NB4 (cell line): ENCODE measurements around the gene CUEDC1.

Experiments
- DNase-seq: peaks from one replicate; pipeline ENCODE4 v3.0.0; 2010; ENCODE audit warnings: low read depth
- H3K4me3 ChIP-seq: one replicate; pipeline ENCODE4 v1.5.1; 2011; ENCODE audit warnings: mild to moderate bottlenecking, low read depth, low read length, moderate library complexity
- MYC ChIP-seq: IDR thresholded peaks from 2 replicates; pipeline ENCODE4 v1.6.1; 2011; ENCODE audit warnings: low read depth, low read length
- POLR2A ChIP-seq: IDR thresholded peaks from 2 replicates; pipeline ENCODE4 v1.6.1; 2011; ENCODE audit warnings: mild to moderate bottlenecking; ENCODE audit not compliant: insufficient read length; ENCODE audit errors: extremely low read depth
- TF ChIP-seq, protein P1 (sequence below): IDR thresholded peaks from 2 replicates; pipeline ENCODE4 v1.6.1; 2011; ENCODE audit warnings: low read depth, low read length
- TF ChIP-seq, protein P2 (sequence below): IDR thresholded peaks from one replicate; pipeline ENCODE4 v1.5.1; 2012; ENCODE audit warnings: low read depth, low read length

Gene CUEDC1

DNA sequence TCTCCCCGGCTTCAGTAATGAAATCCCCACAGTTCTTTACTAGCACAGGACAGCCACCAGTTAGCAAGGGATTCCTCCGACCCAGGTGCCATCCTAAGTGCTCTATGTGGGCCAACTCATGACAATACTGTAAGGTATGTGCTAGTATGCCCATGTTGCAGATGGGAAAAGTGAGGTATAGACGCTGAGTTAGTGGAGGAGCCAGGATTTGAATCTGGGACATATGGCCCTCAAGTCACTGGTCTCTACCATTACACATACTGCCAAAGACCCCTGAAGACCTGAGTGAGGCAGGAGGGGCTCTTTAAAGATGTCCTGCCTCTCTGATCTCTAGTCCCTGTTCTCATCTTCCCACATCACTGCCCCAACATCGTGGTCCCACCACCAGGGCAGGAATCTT, 69.2 kb downstream of the CUEDC1 start:
- no peak for DNase-seq
- H3K4me3 ChIP-seq, result no peak overlapping the region
- TF ChIP-seq, protein P1, sequence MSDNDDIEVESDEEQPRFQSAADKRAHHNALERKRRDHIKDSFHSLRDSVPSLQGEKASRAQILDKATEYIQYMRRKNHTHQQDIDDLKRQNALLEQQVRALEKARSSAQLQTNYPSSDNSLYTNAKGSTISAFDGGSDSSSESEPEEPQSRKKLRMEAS, result no peak
- TF ChIP-seq MYC (no peak), POLR2A (no peak)
- TF ChIP-seq, protein P2, sequence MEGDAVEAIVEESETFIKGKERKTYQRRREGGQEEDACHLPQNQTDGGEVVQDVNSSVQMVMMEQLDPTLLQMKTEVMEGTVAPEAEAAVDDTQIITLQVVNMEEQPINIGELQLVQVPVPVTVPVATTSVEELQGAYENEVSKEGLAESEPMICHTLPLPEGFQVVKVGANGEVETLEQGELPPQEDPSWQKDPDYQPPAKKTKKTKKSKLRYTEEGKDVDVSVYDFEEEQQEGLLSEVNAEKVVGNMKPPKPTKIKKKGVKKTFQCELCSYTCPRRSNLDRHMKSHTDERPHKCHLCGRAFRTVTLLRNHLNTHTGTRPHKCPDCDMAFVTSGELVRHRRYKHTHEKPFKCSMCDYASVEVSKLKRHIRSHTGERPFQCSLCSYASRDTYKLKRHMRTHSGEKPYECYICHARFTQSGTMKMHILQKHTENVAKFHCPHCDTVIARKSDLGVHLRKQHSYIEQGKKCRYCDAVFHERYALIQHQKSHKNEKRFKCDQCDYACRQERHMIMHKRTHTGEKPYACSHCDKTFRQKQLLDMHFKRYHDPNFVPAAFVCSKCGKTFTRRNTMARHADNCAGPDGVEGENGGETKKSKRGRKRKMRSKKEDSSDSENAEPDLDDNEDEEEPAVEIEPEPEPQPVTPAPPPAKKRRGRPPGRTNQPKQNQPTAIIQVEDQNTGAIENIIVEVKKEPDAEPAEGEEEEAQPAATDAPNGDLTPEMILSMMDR, result no peak

DNA sequence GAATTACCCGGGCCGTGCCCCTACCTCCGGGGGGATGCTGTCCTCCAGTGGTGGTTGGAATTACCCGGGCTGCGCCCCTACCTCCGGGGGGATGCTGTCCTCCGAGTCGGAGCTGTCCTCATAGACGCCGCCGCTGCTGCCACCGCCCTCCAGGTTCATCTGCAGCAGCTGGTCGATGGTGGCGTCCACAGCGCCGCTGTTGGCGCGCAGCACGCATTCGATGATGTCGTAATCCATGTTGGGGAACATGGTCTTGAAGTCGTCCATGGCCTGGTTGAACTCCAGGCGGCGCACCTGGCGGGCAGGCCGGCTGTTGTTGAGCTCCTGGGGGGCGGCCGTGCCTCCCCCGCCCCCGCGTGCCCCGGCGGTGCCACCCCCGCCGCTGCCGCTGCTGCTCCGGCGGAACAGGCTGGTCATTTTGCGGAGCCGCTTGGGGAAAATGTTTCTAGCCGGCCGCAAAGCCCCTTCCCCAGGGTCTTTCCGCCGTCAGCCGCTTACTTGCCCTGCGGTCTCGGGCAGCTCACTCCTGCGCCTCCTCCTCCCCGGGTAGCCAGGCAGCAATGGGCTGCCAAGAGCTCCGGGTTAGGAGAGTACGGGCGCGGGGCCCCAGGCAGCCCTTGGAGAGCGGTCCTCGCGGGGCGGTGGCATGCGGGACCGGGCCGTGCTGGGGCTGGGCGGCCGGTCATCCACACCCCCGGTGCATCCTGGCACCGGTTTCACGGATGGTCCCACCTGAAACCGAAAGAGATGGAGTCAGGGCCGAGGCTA, 69.9 kb downstream of the CUEDC1 start:
- TF ChIP-seq MYC (no peak), POLR2A (no peak)
- TF ChIP-seq, protein P2, result no peak
- TF ChIP-seq, protein P1, result no peak
- DNase-seq, result no peak

DNA sequence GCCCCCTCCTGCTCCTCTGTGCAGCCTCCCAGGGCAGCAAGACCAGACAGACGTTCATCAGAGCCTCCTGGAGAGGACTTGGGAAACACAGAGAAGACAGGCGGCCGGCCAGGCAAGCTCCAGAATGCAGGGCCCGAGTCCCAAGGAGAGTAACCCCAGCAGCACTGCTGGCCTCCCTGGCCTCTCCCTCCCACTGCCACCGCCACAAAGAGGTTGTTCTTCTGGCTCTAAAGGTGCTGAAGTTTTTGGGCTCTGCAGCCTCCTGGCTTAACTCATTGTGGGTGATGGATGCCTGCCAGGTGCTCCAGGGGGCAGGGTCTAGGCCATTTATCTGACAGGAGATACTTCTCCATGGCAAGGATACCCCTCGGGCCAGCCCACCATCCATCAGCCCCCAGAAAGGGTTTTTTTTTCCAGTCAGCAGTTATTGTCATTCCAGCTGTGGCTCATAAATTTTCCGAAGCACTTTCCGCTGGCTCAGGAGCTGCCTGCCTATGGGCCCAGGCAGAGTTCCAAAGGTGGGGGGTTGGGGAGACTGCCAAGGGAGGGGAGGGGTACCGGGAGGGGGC, 73.3 kb downstream of the CUEDC1 start:
- no peak for DNase-seq
- TF ChIP-seq POLR2A, result no peak
- no peak for TF ChIP-seq MYC
- TF ChIP-seq, protein P2, result no peak
- TF ChIP-seq, protein P1, result no peak
- H3K4me3 ChIP-seq, result no peak overlapping the region

More for the DNA sequence above, 69.9 kb downstream of the CUEDC1 start:
- H3K4me3 ChIP-seq, result no peak overlapping the region

DNA sequence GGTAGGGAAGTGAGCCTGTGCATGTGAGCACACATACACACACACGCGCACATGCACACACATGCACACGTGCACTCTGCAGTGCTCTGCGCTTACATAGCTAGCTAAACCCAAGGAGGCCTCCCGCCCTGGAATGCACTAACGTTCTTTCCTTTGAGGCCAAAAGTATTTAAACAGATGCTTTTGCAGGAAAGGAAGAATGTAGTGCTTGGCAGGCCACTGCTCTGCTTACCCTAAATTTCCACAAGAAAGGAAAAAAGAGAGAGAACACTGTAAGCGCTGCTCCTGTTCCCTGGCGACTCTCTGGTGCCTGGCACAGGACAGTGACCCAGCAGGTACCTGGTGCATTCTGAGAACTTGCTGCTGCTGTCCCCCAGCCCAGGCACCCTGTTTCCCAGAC, 74.1 kb downstream of the CUEDC1 start:
- TF ChIP-seq, protein P1, result no peak
- no peak for DNase-seq

DNA sequence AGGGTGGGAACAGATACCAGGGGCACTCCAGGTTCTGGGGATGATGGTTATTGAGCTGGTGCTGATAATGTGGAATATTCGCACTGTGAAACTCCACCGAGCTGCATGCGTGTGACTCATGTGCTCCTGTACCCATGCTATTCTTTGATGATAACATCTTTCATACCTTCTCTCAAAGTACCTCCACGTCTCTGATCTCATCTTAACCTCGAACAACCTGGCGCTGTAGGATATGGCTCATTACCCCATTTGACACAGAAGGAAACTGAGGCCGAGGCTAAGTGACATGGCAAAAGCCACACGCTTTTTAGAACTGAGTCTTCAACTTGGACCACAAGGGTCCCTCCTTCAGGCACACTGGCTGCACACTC, 75.1 kb downstream of the CUEDC1 start:
- DNase-seq, result no peak
- TF ChIP-seq MYC (no peak), POLR2A (no peak)
- TF ChIP-seq, protein P1, result no peak
- TF ChIP-seq, protein P2, result no peak
- H3K4me3 ChIP-seq, result no peak overlapping the region

More for the DNA sequence above, 74.1 kb downstream of the CUEDC1 start:
- H3K4me3 ChIP-seq, result no peak overlapping the region

DNA sequence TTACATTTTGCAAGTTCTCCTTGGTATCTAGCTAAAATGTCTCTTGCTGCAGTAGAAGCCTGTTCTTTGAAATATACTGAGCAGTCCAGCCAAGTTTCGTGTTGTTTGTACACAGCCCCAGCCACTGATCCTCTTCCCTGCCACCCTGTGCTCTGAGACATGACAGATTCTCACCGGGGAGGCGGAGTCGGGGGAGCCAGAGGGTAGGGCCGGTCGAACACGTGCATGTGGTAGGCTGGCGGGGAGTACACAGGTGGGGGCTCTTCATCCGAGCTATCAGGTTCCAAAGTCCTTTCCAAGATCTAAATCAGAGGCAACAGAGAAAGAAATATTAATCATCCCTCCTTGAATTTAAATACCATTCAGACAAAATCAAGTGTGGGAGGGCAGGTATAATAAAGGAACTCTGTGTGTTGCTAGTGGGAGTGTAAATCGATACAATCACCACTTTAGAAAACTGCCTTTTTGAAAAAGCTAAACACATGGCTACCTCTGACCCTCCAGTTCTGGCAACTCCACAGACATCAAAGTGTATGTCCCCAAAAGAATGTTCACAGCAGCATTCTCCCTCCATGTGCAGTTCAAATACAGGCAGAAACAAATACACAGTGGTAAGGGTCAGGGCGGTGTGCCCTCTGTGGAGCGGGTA, 75.7 kb downstream of the CUEDC1 start:
- no peak overlapping the region for H3K4me3 ChIP-seq
- TF ChIP-seq, protein P1, result no peak
- no peak for TF ChIP-seq MYC
- no peak for TF ChIP-seq POLR2A
- TF ChIP-seq, protein P2, result no peak
- DNase-seq, result no peak
